SK-N-SH (cell line): Measurements from ENCODE around the gene MTUS2.

Experiments
- CHD2 ChIP-seq: fragments of 150-350 bp; IDR thresholded peaks from 2 replicates; pipeline ENCODE4 v1.6.1; 2018; ENCODE audit warnings: low read length; ENCODE audit not compliant: partially characterized antibody
- ELF1 ChIP-seq: IDR thresholded peaks from 2 replicates; pipeline ENCODE4 v1.4.0; 2012
- EP300 ChIP-seq, 2 experiments: IDR thresholded peaks; 2 replicates each; pipeline versions ENCODE4 v1.4.0 to v1.6.1; 2012; ENCODE audit warnings: borderline replicate concordance in 1 of 2, low read depth in 1 of 2, low read length in 1 of 2
- FOXM1 ChIP-seq: IDR thresholded peaks from 2 replicates; pipeline ENCODE4 v1.4.0; 2012; ENCODE audit warnings: low read depth, mild to moderate bottlenecking
- POLR2AphosphoS5 ChIP-seq: IDR thresholded peaks from 2 replicates; pipeline ENCODE4 v1.6.1; 2012; ENCODE audit warnings: low read depth, low read length
- SMC3 ChIP-seq: IDR thresholded peaks from 2 replicates; pipeline ENCODE4 v1.6.1; 2012; ENCODE audit warnings: low read depth, low read length, improper control_type of control experiment
- TAF1 ChIP-seq: IDR thresholded peaks from 2 replicates; pipeline ENCODE4 v1.6.1; 2012; ENCODE audit warnings: low read depth, mild to moderate bottlenecking, low read length, moderate library complexity, borderline replicate concordance
- TEAD4 ChIP-seq: IDR thresholded peaks from 2 replicates; pipeline ENCODE4 v1.4.0; 2012; ENCODE audit warnings: mild to moderate bottlenecking, borderline replicate concordance; ENCODE audit not compliant: insufficient read depth
- TF ChIP-seq, protein P1 (sequence below): fragments of 200-600 bp; sonication (generic); IDR thresholded peaks from 2 replicates; pipeline ENCODE4 v1.6.1; 2017; ENCODE audit warnings: antibody characterized with exemption, mild to moderate bottlenecking, moderate library complexity
- TF ChIP-seq, protein P2 (sequence below): fragments of 150-350 bp; IDR thresholded peaks from 2 replicates; pipeline ENCODE4 v1.6.1; 2017; ENCODE audit warnings: antibody characterized with exemption, low read length, low read depth, borderline replicate concordance
- TF ChIP-seq, protein P3 (sequence below): IDR thresholded peaks from 2 replicates; pipeline ENCODE4 v1.4.0; 2012; ENCODE audit warnings: low read depth
- TF ChIP-seq, protein P4 (sequence below): IDR thresholded peaks from 2 replicates; pipeline ENCODE4 v1.6.1; 2012; ENCODE audit warnings: mild to moderate bottlenecking, low read depth, low read length, moderate library complexity

DNA sequence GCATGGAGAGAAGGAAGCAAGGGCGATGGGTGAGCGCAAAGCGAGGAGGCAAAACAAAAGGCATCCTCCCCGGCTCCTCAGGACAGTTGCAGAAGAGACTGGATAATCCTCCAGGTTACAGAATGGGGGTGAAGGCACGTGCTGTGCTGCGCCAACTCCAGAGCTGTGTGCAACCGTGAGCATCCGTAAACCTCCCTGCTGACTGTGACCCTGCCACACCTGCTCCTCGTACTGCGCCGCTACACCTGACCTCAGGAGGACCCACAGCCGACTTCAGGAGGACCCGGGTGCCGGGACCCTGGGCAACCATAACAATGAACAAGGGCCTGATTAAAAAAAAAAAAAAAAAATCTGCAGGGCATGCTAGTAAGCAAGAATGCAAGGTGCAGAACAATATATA, 706.6 kb downstream of the MTUS2 start:
- no peak for TF ChIP-seq SMC3
- no peak for TF ChIP-seq EP300 (IDR thresholded peaks at IDR 0.05; ENCODE audit: borderline replicate concordance in 1 of 2, low read depth in 1 of 2, low read length in 1 of 2)
- TF ChIP-seq, protein P1, sequence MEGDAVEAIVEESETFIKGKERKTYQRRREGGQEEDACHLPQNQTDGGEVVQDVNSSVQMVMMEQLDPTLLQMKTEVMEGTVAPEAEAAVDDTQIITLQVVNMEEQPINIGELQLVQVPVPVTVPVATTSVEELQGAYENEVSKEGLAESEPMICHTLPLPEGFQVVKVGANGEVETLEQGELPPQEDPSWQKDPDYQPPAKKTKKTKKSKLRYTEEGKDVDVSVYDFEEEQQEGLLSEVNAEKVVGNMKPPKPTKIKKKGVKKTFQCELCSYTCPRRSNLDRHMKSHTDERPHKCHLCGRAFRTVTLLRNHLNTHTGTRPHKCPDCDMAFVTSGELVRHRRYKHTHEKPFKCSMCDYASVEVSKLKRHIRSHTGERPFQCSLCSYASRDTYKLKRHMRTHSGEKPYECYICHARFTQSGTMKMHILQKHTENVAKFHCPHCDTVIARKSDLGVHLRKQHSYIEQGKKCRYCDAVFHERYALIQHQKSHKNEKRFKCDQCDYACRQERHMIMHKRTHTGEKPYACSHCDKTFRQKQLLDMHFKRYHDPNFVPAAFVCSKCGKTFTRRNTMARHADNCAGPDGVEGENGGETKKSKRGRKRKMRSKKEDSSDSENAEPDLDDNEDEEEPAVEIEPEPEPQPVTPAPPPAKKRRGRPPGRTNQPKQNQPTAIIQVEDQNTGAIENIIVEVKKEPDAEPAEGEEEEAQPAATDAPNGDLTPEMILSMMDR: no peak
- TF ChIP-seq TEAD4: no peak
- no peak for TF ChIP-seq POLR2AphosphoS5
- TF ChIP-seq TAF1: no peak
- TF ChIP-seq, protein P2, sequence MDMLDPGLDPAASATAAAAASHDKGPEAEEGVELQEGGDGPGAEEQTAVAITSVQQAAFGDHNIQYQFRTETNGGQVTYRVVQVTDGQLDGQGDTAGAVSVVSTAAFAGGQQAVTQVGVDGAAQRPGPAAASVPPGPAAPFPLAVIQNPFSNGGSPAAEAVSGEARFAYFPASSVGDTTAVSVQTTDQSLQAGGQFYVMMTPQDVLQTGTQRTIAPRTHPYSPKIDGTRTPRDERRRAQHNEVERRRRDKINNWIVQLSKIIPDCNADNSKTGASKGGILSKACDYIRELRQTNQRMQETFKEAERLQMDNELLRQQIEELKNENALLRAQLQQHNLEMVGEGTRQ: no peak
- TF ChIP-seq, protein P3, sequence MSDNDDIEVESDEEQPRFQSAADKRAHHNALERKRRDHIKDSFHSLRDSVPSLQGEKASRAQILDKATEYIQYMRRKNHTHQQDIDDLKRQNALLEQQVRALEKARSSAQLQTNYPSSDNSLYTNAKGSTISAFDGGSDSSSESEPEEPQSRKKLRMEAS: no peak
- TF ChIP-seq ELF1: no peak
- TF ChIP-seq, protein P4, sequence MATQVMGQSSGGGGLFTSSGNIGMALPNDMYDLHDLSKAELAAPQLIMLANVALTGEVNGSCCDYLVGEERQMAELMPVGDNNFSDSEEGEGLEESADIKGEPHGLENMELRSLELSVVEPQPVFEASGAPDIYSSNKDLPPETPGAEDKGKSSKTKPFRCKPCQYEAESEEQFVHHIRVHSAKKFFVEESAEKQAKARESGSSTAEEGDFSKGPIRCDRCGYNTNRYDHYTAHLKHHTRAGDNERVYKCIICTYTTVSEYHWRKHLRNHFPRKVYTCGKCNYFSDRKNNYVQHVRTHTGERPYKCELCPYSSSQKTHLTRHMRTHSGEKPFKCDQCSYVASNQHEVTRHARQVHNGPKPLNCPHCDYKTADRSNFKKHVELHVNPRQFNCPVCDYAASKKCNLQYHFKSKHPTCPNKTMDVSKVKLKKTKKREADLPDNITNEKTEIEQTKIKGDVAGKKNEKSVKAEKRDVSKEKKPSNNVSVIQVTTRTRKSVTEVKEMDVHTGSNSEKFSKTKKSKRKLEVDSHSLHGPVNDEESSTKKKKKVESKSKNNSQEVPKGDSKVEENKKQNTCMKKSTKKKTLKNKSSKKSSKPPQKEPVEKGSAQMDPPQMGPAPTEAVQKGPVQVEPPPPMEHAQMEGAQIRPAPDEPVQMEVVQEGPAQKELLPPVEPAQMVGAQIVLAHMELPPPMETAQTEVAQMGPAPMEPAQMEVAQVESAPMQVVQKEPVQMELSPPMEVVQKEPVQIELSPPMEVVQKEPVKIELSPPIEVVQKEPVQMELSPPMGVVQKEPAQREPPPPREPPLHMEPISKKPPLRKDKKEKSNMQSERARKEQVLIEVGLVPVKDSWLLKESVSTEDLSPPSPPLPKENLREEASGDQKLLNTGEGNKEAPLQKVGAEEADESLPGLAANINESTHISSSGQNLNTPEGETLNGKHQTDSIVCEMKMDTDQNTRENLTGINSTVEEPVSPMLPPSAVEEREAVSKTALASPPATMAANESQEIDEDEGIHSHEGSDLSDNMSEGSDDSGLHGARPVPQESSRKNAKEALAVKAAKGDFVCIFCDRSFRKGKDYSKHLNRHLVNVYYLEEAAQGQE: no peak
- no peak for TF ChIP-seq CHD2
- TF ChIP-seq FOXM1: no peak
